Astrocyte of the spinal cord (primary cell): Measurements from ENCODE around the gene CXorf65.
A peak's percentile ranks its signal among the peaks of the same experiment; 100 is the strongest.

ENCODE experiments used
- DNase-seq: peaks from one replicate; pipeline ENCODE4 v3.0.0; 2011; ENCODE audit warnings: low read depth, low spot score
- H3K4me3 ChIP-seq: 2 replicates; pipeline ENCODE4 v1.5.1; 2011; ENCODE audit warnings: low read depth, mild to moderate bottlenecking, low read length, moderate library complexity
- CTCF ChIP-seq: IDR thresholded peaks from 2 replicates; pipeline ENCODE4 v1.5.1; 2012; ENCODE audit warnings: low read depth, mild to moderate bottlenecking, low read length, inconsistent platforms
- in situ Hi-C: cut with HindIII; loops from 2 replicates; pipeline ENCODE4 v1.10.0; 2017; ENCODE audit warnings: low sequenced_read_pairs

CXorf65 gene

GRCh38 chrX:71118985-71119535 is 12.5 kb upstream of the CXorf65 start:
- no peak for DNase-seq
- in situ Hi-C loops: no loop called here
- no peak for TF ChIP-seq CTCF
- H3K4me3 ChIP-seq: peak overlapping the region; percentile 68

GRCh38 chrX:71118032-71118984 is 11.8 kb upstream of the CXorf65 start, which contains the start of gene MED12:
Gene MED12, plus strand, starts transcription at chrX:71118596. Its CDS starts 159 bp downstream, at chrX:71118755.
- DNase-seq: peak; percentile 78
- in situ Hi-C loops: no loop called here
- H3K4me3 ChIP-seq: peak within 1 kb of the TSS; percentile 68
- no peak for TF ChIP-seq CTCF

- in situ Hi-C loops: no loop called here
Observed at GRCh38 chrX:71117358-71117757, 10.8 kb upstream of the CXorf65 start.

GRCh38 chrX:71111921-71112431 is 5.4 kb upstream of the CXorf65 start:
- in situ Hi-C loops: no loop called here
- DNase-seq: no peak
- H3K4me3 ChIP-seq: no peak overlapping the region
- TF ChIP-seq CTCF: no peak

More at GRCh38 chrX:71117358-71117757, 10.8 kb upstream of the CXorf65 start:
- H3K4me3 ChIP-seq: no peak overlapping the region
- TF ChIP-seq CTCF: no peak
- DNase-seq: no peak

- DNase-seq: no peak
- TF ChIP-seq CTCF: no peak
- in situ Hi-C loops: no loop called here
- H3K4me3 ChIP-seq: no peak within 1 kb of the TSS
Observed at GRCh38 chrX:71111141-71111843, 4.8 kb upstream of the CXorf65 start, which contains the start of gene IL2RG. Gene IL2RG, minus strand, starts transcription at chrX:71111577. Its CDS starts 38 bp downstream, at chrX:71111539.

- no peak for TF ChIP-seq CTCF
- H3K4me3 ChIP-seq: no peak overlapping the region
- DNase-seq: no peak
- in situ Hi-C loops: no loop called here
Observed at GRCh38 chrX:71109051-71109450, 2.5 kb upstream of the CXorf65 start.
